IPS-18c (cell line): ENCODE measurements around the gene TCF7.

ENCODE experiments used
- H3K4me3 ChIP-seq: 2 replicates; pipeline ENCODE4 v1.7.0; 2013; ENCODE audit warnings: low read depth, mild to moderate bottlenecking, low read length, moderate library complexity; ENCODE audit not compliant: insufficient read depth
- H3K9me3 ChIP-seq: one replicate; pipeline ENCODE4 v1.6.1; 2013; ENCODE audit warnings: mild to moderate bottlenecking, low read length, moderate library complexity; ENCODE audit not compliant: control insufficient read depth, insufficient read depth

The TCF7 gene

DNA sequence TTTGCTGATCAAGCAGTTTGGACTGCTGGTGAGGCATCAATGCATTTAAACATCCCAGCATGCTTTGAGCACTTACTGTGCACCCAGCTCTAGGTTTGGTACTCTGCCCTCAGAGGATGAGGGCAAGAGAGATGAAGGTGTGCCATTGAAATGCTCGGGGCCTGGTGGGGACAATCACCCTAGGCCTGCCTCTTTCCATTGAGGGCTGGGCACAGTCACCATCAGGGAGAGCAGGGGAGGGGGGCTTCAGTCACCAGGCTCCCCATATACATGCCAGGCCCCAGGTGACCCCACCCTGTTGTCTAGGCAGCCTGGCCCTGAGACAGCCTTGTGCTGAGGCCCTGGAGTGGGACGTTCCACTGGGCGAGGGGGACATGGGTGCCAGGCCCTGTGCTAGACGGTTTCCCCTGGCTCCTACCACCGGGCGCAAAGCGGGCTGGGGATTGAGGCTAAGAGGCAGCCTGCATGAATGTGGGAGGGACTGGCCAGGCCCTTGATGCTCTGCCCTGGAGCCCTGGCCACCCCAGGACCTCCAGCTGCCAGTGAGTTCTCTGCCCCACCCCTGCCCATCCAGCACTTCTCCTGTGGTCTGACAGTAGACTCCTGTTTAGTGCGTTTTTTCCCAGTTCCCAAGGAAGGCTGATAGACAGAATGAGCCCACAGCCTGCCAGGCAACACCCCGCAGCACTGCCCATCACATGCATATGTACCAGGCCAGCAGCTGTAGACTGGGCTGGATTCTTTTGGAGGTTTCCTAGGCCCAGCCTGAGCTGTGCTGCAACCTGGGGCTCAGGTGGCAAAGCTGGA, 18.9 kb downstream of the TCF7 start:
- no peaks in the 10 kb centered on the region for H3K9me3 ChIP-seq
- no peak overlapping the region for H3K4me3 ChIP-seq

DNA sequence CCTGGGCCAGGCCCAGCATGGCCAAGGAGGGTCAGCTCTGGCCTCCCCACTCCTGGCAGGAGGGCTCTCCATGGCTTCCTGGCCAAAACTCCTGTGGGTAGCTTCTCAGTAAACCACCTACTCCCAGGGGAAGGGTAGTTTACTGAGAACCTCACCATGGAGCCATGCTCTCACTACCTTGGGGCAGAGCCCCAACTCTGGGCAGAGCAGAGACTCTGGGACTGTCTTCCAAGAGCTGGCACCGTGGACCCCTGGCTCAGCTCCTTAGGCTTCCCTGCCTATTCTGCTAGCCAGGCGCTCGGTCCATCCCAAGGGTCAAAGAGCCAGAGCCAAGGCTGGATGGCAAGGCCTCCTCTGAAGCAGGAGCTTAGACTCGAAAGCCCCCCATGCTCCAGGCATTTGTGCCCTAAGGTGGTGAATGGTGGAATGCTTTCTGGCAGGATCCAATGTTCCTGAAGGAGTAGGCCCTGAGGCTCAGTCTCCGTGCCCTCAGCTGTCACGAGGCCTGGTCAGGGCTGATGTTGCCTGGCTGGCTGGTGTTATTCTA, 19.6 kb downstream of the TCF7 start:
- Histone ChIP-seq H3K4me3 (no peak overlapping the region), H3K9me3 (no peaks in the 10 kb centered on the region)

DNA sequence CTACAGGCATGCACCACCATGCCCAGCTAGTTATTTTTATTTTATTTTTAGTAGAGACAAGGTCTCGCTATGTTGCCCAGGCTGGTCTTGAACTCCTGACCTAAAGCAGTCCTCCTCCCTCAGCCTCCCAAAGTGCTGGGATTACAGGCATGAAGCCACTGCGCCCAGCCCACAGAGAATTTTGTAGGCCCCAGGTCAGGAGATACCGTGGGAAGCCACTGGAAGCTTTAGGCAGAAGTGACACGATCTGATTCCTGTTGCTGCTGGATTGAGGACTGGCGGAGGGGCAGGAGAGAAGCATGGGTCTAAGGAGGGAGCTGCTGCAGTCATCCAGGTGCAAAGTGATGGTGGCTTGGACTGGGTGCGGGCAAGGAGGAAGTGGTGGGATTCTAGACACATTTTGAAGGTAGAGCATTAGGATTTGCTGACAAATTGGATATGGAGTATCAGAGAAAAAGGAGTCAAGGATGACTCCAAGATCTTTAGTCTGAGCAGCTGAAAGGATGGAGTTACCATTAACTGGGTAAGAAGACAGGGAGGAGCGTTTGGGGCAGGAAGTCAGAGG, 20.7 kb downstream of the TCF7 start:
- Histone ChIP-seq H3K4me3 (no peak overlapping the region), H3K9me3 (no peaks in the 10 kb centered on the region)

DNA sequence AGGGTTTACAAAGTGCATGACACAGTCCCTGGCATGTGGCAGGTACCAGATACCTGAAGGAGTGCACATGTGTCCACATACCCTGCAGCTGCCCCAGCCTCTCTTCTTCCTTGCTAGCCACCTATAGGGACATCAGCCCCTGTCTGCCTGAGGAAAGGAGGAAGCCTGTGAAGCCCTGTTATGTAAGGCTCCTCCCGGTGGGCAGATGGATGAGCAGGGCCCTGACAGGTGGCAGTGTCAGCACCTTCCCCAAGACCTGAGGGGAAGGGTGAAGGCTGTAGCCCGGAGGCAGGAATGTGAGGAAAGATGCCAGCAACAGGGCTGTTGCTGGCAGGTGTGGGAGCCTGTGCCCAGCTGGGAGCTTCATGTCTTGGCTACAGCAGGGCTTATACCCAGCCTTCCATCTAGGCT, 21.7 kb downstream of the TCF7 start:
- H3K9me3 ChIP-seq = no peaks in the 10 kb centered on the region
- H3K4me3 ChIP-seq = no peak overlapping the region

DNA sequence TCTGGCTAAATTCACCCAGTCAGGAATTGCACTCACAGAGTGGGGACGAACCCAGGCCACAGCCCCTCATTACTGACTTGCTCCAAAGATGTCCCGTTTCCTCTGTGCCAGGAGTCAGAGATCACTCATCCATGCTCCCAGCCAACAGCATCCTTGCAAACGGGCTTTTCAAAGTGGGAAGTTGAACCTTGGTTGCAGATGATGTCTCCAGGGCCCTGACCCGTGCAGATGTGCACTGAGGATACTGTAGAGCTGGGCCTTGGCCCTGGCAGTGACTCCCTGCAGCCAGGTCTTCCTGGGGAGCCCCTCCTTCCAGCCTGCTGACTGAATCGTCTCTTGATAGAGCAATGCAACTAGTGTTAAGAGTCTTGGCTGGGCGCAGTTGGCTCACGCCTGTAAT, 22.3 kb downstream of the TCF7 start:
- Histone ChIP-seq H3K4me3 (no peak overlapping the region), H3K9me3 (no peaks in the 10 kb centered on the region)

DNA sequence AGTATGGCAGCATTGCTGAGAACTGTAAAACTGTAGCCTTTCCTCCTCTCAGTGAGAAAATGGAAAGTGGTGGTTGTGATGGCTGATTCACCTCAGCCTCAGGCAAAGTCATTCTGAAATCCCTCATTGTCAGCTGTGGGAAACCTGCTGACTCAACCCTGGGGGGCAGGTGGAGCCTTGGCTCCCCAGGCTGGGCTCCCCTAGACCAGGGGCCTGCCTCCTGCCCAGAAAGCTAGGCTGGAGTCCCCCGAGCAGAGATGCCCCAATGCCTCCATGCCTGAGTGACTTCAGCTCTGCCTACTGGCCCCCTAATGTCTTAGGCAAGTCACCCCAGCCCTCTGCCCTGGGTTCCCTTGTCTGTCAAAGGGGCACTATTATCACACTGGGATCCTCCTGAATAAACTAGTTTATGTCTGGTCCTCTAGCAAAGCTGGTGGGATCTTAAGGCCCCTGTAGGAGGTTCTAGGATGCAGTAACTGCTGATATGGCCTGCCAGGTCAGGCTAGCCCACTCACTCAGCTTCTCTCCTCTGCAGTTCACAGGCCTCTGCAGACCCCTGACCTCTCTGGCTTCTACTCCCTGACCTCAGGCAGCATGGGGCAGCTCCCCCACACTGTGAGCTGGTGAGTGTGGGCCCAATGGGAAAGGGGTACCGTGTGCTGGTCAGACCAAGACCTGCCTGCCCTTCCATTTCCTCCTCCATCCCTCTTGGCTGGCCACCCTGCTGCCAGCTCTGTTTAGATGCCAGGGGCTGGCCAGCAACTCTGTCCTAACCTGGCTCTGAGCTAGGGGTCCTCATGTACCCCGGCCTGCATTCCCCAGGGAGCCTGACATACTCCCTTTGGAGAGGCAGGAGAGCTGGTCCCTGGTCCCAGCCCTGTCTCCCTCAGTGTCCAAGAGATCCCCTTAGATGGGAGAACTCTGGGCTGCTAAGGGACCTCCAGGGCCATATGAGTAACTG, 24.2 kb downstream of the TCF7 start:
- Histone ChIP-seq H3K4me3 (no peak overlapping the region), H3K9me3 (no peaks in the 10 kb centered on the region)

DNA sequence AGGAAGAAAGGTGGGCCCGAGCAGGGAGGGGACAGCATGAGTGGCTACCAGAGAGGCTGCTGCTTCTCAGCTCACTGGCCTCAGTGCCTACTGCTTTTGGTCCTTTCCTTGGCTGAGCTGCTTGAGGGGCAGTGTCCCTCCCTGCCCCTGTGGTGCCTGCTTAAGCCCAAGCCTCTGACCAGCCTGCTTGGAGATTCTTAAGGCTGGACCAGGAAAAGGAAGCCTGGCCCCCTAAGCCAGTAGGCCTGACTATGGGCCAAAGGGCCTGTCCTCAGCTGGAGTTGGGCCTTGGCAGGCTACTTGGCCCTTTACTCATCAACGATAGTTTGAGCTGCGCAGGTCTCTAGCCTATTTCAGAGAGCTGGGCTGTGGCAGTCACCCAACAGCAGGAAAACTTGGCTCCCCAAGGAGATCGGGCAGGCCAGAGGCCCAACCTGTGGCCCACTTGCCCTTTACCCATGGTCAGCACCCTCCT, 24.9 kb downstream of the TCF7 start:
- H3K9me3 ChIP-seq = no peaks in the 10 kb centered on the region

DNA sequence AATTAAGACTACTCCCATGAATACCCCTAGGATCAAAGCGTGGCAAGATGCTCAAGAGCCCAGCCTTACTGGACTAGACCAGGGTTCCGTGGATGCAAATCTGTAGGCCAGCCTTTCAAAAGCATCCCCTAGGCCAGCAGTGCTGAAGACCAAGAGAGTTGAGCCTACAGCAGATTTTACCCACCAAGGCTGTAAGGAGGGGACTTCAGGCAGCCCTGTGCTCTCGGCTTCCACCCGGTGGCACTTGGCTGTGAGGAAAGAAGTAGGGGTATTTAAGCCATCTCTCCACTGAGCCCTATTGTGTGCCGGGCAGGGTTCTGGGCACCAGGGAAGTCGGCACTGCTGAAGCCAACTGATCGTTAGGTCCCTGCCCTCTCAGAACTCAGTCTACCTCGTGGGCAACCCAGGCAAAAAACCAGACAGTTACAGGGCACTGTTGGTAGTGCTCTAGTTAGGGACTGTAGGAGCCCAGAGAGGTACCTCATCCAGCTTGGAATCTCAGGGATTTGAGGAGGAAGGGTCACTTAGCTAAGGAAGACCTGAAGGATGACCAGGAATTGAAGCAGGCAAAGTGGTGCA, 25.5 kb downstream of the TCF7 start:
- Histone ChIP-seq H3K4me3 (no peak overlapping the region), H3K9me3 (no peaks in the 10 kb centered on the region)

More for the DNA sequence above, 24.9 kb downstream of the TCF7 start:
- H3K4me3 ChIP-seq = no peak overlapping the region

DNA sequence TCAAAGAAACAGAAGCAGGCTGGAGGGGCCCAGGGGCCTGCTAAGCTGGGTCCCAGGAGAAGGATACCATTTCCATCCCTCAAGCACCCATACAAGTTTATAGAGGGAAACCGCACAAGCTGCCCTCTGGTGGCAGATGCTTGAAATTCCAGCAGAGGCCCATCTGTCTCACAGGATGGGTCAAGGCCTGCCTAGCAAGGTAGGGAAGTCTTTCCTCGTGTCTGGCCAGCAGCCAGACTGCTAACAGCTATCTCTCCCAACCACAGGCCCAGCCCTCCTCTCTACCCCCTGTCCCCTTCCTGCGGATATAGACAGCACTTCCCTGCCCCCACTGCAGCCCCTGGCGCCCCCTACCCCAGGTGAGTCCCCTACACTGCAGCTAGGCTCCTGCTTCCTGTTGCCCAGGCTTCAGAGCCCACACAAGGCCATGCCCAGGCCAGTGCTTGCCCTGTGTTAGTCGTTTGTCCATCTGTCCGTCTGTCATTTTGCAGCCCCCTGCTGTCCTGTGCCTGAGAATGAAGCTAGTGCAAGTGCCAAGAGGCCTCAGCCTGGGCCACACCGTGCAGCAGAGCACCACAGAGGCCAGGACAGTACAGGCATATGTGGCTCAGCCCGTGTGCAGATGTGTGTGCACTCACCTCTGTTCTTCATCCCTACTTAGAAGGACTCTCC, 26.2 kb downstream of the TCF7 start:
- Histone ChIP-seq H3K9me3 (no peaks in the 10 kb centered on the region), H3K4me3 (no peak overlapping the region)

DNA sequence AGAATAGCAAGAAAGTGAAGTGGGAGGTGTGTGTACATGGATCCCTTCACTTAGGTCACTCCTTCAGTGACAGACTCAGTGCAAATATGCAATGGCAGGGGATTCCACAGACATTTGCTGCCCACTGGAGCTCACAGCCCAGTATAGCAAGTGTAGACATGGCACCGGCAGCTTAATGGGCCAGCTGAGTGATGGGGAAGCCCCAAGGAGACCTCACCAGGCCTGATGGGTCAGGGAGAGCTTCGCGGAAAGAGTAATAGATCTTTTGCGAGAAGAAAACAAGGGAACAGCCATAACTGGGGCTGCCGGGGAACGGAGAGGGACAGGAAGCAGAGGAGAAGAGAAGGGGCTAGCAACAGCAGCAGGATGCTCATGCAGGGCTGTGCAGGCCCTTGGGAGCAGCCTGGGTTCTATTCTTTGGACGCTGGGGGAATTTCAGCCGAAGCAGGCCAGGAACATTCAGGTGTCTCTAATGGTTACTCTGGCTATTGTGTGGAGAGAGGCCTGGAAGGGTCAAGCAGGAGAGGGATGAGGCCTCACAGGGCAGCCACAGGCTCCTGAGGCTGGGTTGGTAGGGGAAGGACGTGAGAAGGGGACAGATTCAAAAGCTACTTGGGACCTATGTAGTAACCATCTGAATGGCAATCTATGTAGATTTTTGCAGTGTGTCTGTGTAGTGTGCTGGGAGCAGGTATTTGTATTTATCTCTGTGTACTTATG, 27.0 kb downstream of the TCF7 start:
- no peak overlapping the region for H3K4me3 ChIP-seq
- H3K9me3 ChIP-seq = no peaks in the 10 kb centered on the region

DNA sequence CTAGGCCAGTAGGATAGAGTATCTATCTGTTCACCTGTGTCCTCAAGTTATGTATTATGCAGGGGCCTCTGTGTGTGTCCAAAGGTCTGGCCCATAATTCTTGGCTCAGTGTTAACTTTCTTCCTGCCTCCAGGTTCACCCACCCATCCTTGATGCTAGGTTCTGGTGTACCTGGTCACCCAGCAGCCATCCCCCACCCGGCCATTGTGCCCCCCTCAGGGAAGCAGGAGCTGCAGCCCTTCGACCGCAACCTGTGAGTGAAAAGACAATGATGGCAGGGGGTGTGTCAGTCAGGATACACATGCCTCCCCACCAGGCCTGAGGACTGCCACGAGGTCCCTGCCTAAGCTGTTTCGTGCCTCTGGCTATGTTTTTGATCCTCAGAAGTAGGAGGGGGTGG, 27.6 kb downstream of the TCF7 start:
- H3K9me3 ChIP-seq = no peaks in the 10 kb centered on the region
- H3K4me3 ChIP-seq = no peak overlapping the region

DNA sequence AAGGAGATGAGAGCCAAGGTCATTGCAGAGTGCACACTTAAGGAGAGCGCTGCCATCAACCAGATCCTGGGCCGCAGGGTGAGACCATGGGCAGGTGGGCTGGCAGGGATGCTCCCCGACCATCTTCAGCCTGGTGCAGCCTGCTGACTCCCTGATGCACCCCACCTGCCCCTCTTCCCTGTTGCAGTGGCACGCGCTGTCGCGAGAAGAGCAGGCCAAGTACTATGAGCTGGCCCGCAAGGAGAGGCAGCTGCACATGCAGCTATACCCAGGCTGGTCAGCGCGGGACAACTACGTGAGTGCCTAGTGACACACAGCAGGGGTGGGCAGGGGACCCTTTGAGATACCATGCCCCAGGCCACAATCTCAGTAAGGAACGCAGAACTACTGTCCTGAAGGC, 28.3 kb downstream of the TCF7 start:
- no peaks in the 10 kb centered on the region for H3K9me3 ChIP-seq
- no peak overlapping the region for H3K4me3 ChIP-seq

DNA sequence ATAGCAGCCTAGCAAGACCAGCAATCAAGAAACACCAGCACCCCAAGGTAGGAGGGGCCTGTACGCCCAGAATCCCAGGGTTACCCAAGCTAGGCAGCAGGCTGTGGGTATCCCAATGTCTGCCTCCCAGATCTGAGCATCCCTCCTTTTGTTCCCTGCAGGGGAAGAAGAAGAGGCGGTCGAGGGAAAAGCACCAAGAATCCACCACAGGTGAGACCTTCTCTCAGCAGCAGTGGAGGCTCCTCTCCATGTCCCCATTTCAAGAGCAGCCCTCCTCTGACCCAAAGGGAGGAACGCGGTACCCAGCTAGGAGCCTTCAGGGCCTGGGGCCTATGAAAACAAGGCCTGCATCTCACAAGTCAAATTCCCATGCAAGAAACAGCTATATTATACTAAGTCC, 28.9 kb downstream of the TCF7 start:
- H3K4me3 ChIP-seq = no peak overlapping the region
- H3K9me3 ChIP-seq = no peaks in the 10 kb centered on the region

DNA sequence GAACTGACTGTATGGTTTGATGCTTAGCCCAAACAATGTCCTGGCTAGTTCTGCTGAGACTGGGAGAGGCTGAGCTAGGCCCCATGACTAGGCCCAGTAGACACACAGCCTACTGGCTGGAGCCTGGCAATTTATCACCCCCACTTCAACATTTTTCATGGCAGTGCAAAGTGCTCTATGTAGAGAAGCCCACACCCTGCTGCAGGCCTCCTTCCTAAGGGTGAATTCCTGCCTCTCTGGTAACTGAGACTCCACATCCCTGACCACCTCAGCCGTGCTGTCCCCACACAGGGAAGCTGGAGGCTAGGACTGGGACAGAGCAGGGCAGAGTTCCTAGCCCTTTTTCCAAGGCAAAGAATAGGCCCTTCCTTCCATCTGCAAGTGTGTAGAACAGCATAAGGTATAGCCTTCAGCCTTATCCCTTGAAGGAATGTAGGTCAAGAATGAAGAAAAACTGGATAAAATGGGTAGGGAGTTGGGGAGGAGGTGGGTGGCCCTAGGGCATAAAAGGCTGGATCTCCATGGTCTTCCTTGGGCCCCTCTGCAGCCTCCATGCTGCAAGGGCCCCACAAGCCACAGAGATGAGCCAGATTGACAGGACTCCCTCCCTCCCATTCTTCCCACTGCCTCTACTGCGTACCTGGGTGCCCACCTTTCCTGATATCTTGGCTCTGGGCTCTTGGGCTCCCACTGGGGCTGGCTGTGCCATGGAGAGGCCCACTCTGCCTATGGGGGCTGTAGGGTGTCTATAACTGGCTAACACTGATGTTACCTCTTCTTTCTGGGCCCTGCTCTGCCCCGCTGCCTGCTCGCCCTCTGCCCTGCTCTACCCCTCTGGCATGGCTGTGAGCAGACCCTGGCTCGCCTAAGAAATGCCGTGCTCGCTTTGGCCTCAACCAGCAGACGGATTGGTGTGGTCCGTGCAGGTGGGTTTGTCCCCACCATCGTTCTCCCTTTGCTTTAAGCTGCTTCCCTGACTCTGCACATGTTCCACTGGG, 29.8 kb downstream of the TCF7 start:
- H3K4me3 ChIP-seq = no peak overlapping the region
- H3K9me3 ChIP-seq = no peaks in the 10 kb centered on the region

DNA sequence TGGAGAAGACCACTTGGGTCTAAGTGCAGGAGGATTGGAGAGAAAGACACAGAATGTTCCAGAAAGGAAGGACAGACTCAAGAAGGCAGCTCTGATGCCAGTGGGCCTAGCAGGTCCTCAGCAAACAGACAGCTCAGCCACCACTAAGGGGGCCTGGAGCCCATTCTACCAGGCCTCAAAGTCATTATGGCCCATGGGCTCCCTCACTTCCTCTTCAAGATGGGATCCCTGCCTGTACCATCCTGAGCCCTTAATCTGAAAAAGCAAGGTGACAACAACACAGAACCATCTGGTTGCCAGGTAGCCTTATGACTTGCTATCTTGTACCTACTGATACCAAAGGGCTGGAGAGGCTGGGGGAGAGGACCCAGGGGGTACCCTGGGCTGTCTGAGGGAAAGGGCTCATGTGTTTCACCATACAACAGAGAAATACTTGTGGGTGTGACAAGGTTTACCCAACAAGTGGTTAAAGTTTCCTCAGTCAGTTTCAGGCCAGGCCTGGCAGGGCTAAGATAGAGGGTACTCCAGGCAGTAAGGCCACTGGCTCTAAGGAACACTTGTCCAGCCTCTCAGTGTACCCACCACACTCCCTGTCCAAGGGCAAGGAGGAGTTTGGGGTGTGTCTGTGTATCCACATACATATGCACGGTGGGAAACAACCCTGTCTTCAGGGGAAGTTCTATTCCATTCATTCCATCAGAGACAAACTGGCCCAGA, 30.7 kb downstream of the TCF7 start:
- H3K4me3 ChIP-seq = no peak overlapping the region

More for the DNA sequence above, 30.7 kb downstream of the TCF7 start:
- H3K9me3 ChIP-seq = no peaks in the 10 kb centered on the region
